Smooth muscle cell of trachea (primary cell): Measurements from ENCODE around the gene GOLGA6L4. TPM values are rescaled to one million over a fixed set of nuclear protein-coding genes. Genes with fewer than 3 reads are reported as not detected.

Experiments used
- total RNA-seq: library from RNA; depleted of rRNA; stranded (reverse); fragments of >200 nt; gene quantifications from 2 replicates; pipeline ENCODE4 v1.2.1, GENCODE V29; 2014

GOLGA6L4 gene, protein sequence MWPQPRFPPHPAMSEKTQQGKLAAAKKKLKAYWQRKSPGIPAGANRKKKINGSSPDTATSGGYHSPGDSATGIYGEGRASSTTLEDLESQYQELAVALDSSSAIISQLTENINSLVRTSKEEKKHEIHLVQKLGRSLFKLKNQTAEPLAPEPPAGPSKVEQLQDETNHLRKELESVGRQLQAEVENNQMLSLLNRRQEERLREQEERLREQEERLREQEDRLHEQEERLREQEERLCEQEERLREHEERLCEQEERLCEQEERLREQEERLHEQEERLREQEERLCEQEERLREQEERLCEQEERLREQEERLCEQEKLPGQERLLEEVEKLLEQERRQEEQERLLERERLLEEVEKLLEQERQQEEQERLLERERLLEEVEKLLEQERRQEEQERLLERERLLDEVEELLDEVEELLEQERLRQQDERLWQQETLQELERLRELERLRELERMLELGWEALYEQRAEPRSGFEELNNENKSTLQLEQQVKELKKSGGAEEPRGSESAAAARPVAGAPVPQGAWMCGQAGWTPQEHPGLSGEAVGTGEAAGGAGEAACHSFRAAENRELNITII
- 1.2 and 3.6 TPM in 2 replicates for total RNA-seq

DNA sequence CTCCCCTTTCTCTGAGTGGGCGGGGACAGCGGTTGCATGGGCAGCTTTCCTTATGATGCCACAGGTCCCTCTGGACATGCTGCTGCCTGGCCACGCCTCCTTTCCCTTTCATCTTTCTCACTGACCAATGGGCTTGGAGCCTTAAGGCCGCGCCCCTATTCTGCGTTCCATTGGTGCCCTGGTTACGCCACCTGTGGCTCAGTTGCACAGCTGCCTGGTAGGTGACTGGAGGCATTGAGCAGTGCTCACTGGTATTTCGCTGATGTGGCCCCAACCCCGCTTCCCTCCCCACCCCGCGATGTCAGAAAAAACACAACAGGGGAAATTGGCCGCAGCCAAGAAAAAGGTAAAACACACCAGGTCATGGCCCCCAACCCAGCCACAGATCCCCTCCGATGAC, at the start of gene GOLGA6L4:
TSS of gene GOLGA6L4 (plus strand) at position 201 of the 400 bp plus-strand sequence. CDS start at position 263, 62 bp downstream.

